ENCODE data around the gene ZNF154.

DNA sequence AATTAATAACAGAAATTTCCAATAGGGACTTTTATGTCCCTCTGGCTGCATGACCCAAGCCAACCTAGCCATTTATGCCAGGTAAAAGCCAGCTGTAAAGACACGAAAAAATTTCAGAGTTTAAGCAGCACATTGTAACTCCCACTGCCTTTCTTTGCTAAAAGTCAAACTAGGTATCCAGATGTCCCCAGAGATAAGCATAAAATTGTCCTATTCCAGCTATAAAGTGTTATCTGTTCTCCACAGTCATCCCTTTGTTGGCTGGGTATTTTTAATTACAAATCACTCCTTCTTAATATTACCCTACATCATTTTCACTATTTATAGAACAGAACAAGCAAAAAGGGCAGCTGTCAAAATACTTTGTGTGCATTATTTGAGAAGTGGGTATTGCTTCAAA is 3.2 kb upstream of the ZNF154 start:
- TF ChIP-seq BHLHE40 (IDR thresholded peaks at IDR 0.05; ENCODE audit: borderline replicate concordance), result no peak
- no peak for TF ChIP-seq LEF1 (IDR thresholded peaks at IDR 0.05; ENCODE audit: borderline replicate concordance)
- TF ChIP-seq L3MBTL2 (conservative IDR thresholded peaks at IDR 0.05), result no peak
- no peak for TF ChIP-seq TARDBP (IDR thresholded peaks at IDR 0.05)
- TF ChIP-seq FOXM1 (IDR thresholded peaks at IDR 0.05; ENCODE audit: borderline replicate concordance), result no peak
- no peak for TF ChIP-seq SUZ12 (IDR thresholded peaks at IDR 0.05)
- no peak for TF ChIP-seq CTBP1 (IDR thresholded peaks at IDR 0.05; ENCODE audit: borderline replicate concordance)
- TF ChIP-seq SP1 (IDR thresholded peaks at IDR 0.05), result no peak
